IPS-11a (cell line): ENCODE measurements around the gene UBXN7.
A peak's percentile ranks its signal among the peaks of the same experiment; 100 is the strongest.
"Not testable (repeated sequence)": the region's sequence is repeated elsewhere in the genome, so short reads cannot be mapped to it uniquely, and the experiment has no call there.

Experiments used
- H3K4me3 ChIP-seq: one replicate; pipeline ENCODE4 v1.5.1; 2013; ENCODE audit warnings: low read depth, low read length, control low read depth

Gene UBXN7

GRCh38 chr3:196432137-196432879, at the start of gene UBXN7:
Gene UBXN7 (minus strand): TSS chr3:196432427. CDS start chr3:196432399, 28 bp downstream.
- peak within 1 kb of the TSS; percentile 89 for H3K4me3 ChIP-seq

- H3K4me3 ChIP-seq, result no peak overlapping the region
Observed at GRCh38 chr3:196477678-196478077, 45.5 kb upstream of the UBXN7 start.

GRCh38 chr3:196472286-196472685, 40.1 kb upstream of the UBXN7 start:
- H3K4me3 ChIP-seq, result no peak overlapping the region

- no peak overlapping the region for H3K4me3 ChIP-seq
Observed at GRCh38 chr3:196471551-196471950, 39.3 kb upstream of the UBXN7 start.

- H3K4me3 ChIP-seq, result not testable (repeated sequence)
Observed at GRCh38 chr3:196470182-196470581, 38.0 kb upstream of the UBXN7 start.

GRCh38 chr3:196463804-196464203, 31.6 kb upstream of the UBXN7 start:
- no peak overlapping the region for H3K4me3 ChIP-seq

GRCh38 chr3:196463478-196463756, 31.2 kb upstream of the UBXN7 start:
- H3K4me3 ChIP-seq, result no peak overlapping the region

- not testable (repeated sequence) for H3K4me3 ChIP-seq
Observed at GRCh38 chr3:196462680-196463477, 30.7 kb upstream of the UBXN7 start.

GRCh38 chr3:196458063-196458462, 25.8 kb upstream of the UBXN7 start:
- no peak overlapping the region for H3K4me3 ChIP-seq

GRCh38 chr3:196457470-196457869, 25.2 kb upstream of the UBXN7 start:
- not testable (repeated sequence) for H3K4me3 ChIP-seq

- H3K4me3 ChIP-seq, result no peak overlapping the region
Observed at GRCh38 chr3:196454935-196455334, 22.7 kb upstream of the UBXN7 start.

GRCh38 chr3:196445391-196445790, 13.2 kb upstream of the UBXN7 start:
- H3K4me3 ChIP-seq, result not testable (repeated sequence)

- no peak overlapping the region for H3K4me3 ChIP-seq
Observed at GRCh38 chr3:196444500-196444894, 12.3 kb upstream of the UBXN7 start.

- no peak overlapping the region for H3K4me3 ChIP-seq
Observed at GRCh38 chr3:196440696-196441095, 8.5 kb upstream of the UBXN7 start.

- no peak overlapping the region for H3K4me3 ChIP-seq
Observed at GRCh38 chr3:196440041-196440537, 7.9 kb upstream of the UBXN7 start.

- H3K4me3 ChIP-seq, result peak overlapping the region; percentile 89
Observed at GRCh38 chr3:196431181-196432136, 768 bp downstream of the UBXN7 start.

- H3K4me3 ChIP-seq, result no peak overlapping the region
Observed at GRCh38 chr3:196428041-196428440, 4.2 kb downstream of the UBXN7 start.

- H3K4me3 ChIP-seq, result not testable (repeated sequence)
Observed at GRCh38 chr3:196424421-196424820, 7.8 kb downstream of the UBXN7 start.

- H3K4me3 ChIP-seq, result no peak overlapping the region
Observed at GRCh38 chr3:196423044-196423781, 9.0 kb downstream of the UBXN7 start.

GRCh38 chr3:196421668-196422067, 10.6 kb downstream of the UBXN7 start:
- not testable (repeated sequence) for H3K4me3 ChIP-seq
